CD4-positive, alpha-beta T cell treated with Interleukin-6 at 100 ng/mL for 8 hours (primary cell): ENCODE results near the gene TBC1D5.
"Not testable (repeated sequence)": the region's sequence is repeated elsewhere in the genome, so short reads cannot be mapped to it uniquely, and the experiment has no call there.

Experiments used
- DNase-seq: peaks from one replicate; pipeline ENCODE4 v3.0.0-alpha.2; 2020; ENCODE audit warnings: mixed read lengths, low spot score

Gene TBC1D5

DNA sequence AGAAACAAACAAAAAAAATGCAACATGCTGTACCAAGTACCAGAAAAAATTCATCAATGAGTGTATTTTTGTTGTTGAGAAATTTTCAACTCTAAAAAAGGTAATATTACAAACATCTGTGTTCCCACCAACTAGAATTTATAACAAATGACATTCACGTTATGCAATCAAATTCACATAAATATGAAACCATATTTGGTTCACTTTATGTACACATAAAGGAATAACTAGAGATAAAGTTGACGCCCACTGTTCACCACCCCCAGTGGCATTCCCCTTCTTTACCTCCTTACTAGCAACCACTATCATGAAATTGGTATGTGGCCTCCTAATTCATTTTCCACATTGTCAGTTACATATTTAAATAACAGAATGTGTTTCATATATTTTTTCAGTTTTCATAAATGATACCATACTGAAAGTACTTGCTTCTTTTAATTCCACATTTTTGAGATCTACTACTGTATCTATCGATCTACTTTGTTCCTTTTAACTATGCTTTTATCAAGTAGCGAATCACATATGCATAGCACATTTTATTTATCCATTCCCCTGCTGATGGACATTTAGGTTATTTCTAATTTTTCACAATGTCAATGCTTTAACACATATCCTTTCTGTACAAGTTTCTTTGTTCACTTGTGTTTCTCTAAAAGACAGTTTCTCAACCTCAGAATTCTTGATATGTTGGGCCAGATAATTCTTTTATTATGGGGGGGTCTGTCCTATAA is 34.5 kb downstream of the TBC1D5 start:
- no peak for DNase-seq

DNA sequence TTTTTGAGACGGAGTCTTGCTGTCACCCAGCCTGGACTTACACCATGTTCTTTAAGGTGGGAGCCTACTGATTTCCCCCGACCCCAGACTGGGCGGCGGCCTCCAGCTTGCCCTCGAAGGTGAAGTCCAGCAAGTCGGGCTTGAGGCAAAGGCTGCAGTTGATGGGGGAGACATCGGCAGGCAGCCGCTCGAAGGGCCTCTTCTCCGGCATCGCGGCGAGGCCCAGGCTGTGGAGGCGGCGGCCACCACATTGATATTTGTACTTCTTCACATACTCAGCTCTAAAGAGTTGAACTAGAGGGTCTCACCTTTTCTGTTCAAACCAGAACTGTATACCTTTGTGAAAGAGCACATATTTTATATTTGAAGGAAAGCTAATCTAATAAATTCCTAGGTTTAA is 36.4 kb downstream of the TBC1D5 start:
- not testable (repeated sequence) for DNase-seq

DNA sequence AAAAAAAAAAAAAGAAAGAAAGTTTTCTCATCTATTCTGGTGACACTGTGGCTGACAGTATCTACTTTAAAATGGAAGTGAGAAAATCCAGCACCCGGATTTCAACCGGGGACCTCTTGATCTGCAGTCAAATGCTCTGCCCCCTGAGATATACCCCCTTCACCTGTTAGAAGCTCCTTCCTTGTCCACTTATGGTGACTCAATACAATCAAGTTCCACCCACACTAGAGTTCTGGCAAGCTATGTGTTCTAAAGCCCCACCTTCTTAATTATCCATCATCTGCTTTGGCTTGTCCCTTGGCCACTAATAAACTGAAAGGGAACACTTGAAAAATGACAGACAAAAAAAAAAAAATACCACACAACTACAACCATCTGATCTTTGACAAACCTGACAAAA is 42.6 kb downstream of the TBC1D5 start:
- not testable (repeated sequence) for DNase-seq

DNA sequence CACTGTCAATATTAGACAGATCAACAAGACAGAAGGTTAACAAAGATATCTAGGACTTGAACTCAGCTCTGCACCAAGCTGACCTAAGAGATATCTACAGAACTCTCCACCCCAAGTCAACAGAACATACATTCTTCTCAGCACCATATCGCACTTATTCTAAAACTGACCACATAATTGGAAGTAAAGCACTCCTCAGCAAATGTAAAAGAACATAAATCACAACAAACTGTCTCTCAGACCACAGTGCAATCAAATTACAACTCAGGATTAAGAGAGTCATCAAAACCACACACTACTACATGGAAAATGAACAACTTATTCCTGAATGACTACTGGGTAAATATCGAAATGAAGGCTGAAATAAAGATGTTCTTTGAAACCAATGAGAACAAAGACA is 46.8 kb downstream of the TBC1D5 start:
- DNase-seq = not testable (repeated sequence)

DNA sequence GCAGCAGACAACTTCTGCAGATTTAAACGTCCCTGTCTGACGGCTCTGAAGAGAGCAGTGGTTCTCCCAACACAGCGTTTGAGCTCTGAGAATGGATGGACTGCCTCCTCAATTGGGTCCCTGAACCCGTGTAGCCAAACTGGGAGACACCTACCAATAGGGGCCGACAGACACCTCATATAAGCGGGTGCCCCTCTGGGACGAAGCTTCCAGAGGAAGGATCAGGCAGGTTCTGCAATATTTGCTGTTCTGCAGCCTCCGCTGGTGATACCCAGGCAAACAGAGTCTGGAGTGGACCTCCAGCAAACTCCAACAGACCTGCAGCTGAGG is 48.8 kb downstream of the TBC1D5 start:
- not testable (repeated sequence) for DNase-seq

DNA sequence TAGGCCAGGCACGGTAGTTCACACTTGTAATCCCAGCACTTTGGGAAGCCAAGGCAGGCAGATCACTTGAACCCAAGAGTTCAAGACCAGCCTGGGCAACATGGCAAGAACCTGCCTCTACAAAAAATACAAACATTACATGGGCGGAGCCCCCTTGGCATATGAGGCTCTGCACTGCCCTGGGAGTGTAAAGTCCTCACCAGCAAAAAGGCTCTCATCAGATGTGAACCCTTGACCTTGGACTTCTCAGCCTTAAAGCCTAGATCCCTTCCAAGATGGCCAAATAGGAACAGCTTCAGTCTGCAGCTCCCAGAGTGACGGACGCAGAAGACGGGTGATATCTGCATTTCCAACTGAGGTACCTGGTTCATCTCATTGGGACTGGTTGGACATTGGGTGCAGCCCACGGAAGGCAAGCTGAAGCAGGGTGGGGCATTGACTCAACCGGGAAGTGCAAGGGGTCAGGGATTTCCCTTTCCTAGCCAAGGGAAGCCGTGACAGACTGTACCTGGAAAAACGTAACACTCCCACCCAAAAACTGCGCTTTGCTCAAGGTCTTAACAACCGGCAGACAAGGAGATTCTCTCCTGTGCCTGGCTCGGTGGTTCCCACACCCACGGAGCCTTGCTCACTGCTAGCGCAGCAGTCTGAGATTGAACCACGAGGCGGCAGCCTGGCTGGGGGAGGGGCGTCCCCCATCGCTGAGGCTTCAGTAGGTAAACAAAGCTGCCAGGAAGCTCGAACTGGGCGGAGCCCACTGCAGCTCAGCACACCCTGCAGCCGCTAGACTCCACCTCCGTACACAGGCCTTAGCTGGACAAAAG is 49.4 kb downstream of the TBC1D5 start:
- DNase-seq = peak; percentile 37

DNA sequence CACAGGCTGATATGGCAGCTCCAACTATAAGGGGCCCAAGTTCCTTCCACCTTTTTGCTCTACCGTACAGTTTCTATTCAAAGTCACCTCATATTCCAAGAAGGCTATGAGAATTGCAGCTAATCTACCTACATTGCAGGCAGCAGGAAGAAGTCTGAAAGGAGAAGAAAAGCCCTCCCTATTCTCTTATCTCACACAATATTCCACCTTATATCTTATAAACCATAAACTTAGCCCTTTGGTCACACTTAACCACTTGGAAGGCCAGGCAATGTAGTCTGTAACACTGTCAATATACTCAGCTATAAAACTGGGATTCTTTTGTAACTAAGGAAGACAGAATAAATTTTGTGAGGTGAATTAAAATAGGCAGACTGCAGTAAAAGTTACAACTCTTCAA is 54.9 kb downstream of the TBC1D5 start:
- no peak for DNase-seq

DNA sequence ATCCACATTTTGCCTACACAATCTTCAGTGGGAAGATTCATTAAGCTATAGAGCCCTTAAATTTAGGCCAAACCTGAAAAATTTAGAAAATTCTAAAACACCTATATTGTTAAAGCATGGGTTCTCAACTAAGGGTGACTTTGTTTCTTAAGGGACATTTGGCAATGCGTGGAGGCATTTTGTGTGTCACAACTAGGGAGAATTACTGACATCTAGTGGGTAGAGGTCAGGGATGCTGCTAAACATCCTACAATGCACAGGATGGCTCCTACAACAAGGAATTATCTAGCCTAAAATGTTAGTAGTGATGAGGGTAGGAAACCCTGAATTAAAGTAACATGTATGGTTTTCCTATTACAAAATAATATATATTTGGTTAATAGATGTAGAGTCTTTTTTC is 55.8 kb downstream of the TBC1D5 start:
- DNase-seq = no peak

DNA sequence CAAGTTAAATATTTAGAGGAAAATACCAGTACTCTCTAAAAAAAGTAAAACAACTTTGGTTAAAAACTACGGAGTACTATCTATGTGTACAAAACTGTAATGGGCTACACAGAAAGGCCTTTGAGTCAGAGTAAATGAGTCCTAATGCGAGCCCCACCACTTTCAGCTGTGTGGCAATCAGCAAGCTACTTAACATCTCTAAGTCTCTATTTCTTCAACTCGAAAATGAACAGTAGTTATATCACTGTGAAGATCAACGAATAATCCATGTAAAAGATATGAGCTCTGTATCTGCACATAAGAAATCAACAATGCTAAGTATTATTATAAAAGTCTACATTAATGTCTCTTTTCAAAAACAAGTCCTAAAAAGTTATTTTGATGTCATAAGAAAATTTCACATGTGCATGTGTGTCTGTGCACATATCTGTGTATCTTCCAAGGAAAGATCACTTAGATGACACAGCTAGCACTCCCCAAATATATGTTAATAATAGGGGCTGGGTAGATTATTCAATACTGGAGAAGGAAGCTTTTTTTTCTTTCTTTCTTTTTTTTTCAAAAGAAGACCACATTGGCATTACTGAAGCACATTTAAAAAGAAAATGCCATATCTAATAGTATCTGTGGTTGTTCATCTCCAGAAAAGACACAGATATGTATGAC is 58.8 kb downstream of the TBC1D5 start:
- no peak for DNase-seq

DNA sequence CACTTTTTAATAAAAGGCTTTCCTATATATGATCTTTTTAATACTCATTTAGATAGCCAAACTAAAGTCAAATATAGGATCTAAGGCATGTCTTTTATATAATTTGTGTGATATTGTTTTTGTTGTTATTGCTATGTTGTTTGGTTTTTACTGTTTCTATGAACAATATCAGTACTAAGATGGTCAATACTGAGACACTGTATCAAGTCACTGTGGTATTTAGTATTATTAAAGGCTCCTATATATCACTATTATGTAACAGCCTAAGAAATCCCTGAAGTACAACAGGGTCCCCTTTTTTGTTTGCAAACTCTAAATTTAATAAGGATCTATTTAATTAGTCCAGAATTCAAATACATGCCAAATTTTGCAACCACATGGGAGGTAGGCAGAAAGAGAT is 61.9 kb downstream of the TBC1D5 start:
- DNase-seq = no peak

DNA sequence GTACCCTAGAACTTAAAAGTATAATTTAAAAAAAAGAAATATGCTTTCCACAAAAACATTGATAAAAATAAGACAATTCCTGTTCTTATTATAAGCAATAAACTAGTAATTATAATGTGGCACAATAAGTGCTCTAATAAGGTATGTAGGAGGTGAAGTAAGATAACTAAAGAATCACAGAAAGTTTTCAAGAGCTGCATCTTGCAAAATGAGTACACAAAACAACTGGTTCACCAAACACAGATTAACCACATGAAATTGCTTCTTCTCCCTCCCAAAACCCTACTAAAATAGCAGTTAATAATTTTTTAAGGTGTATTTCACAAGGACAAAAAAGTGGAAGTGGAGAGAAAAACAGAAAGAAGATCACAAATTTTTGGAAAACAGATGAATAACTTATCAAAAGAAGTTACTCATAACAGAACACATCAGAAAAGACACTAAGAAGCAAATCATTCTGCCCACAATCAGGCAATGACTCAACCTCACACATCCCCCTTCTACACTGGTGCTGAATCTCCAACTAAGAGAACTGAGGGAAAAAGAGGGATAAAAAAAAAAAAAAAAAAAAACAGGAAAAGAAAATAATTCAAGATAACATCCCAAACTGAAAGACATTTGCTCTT is 64.2 kb downstream of the TBC1D5 start:
- no peak for DNase-seq

DNA sequence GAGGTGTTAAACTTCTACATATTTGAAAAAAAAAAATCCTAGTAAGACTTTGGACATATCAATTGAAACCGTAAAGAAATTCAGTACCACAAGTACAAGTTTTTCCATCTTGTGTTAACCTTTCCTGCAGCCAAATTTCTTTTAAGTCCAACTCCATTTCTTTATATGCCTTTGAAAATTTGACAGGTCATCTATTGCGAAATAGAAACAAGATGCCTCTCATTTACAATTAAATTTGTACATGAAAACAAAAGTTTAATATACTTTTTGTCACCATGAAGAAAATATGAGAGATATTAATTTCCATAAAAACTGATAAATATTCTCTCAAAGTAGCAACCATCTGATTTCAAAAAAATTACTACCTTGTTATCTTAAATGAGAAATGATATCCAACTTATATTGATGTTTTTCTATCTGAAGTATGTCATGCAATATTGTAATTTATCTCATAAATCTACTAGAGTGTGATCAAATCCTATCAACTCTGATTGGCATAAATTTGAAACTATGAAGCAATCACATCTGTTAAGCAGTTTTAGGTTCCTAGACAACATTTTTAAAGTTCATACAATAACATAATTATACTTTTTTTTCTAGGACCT is 68.2 kb downstream of the TBC1D5 start:
- DNase-seq = no peak

DNA sequence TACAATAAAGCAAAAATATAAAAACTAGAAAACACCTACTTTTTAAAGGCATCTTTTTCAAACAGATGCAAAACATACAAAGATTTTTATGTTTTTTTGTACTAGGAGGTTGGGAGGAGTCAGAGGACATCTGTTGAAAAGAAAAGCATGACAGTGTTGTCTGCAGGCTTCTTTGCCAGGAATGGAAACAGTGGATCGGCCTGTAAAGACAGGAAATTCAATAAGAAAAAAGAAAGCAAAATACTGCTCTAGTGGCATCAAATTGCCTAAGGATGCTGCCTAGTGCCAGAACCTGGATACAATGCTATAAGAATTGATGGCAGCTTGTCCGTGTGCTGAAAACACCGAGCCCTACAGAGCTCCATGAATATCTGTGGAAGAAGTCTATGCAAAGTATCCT is 69.9 kb downstream of the TBC1D5 start:
- no peak for DNase-seq

DNA sequence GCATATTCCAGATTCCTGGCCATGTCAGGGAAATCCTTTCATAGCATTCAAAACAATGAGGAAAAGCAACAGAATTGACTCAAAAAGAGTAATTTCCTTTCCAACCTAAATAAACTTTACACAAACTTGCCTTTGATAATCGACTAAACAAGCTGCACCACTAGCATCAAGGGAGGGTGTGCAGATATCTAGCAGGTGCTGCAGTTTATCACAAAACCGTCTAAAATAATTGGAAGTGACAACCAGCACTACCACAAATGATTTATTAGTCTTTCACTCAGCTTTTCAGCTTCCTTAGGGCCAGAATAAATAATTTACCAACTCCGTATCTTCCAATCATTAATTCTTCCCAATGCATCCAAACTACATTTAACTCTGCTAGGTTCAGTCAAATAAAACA is 71.7 kb downstream of the TBC1D5 start:
- no peak for DNase-seq

DNA sequence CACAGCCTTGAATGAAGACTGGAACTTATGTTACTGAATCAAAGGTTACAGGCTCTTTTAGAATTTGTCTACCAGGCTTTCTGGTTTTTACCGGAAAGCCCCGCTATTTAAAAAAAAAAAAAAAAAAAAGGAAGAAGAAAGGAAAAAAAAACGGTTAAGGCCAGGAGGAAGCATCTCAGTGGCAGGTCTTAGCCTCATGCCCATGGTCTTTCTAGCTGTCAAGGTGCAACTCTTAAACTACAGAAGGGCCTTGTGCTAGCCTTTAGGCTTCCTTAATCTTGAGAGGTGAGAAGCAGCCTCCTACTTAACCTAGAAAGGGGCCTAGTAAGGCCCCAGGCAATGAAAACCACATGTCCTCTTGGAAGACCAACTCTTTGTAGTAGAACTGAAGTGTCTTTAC is 77.5 kb downstream of the TBC1D5 start:
- DNase-seq = no peak

DNA sequence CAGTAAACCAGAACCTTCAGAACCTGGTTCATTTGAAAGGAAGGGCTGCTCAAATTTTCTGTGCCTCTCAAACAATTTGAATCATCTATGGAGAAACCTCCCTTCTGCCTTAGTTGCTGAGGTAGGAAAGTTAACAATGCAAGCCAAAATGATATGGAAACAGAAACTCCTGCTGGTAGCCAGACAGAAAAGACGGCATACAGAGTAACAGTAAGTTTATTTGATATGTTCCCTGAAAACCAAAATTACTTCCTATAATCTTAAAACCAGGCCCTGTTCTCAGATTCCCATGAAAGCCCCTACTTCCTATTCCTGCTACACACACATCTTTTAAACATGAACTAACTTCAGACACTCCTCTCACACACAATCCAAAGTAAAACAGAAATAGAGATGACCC is 86.2 kb downstream of the TBC1D5 start:
- no peak for DNase-seq

DNA sequence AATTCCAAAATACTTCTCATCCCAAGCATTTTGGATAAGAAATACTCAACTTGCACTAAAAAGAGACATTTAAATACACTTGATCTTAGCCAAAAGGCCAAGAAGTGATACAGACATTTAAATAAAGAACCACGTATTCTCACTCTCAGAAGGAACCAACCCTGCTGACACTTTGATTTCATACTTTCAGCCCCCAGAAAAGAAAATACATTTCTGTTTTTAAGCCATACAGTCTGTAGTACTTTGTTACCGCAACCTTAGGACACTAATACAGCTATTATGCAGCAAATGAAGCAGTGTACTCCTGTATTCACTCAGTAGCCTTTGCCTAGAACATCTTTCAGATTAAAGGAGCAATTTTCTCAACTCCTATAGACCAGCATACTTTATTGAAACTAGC is 86.7 kb downstream of the TBC1D5 start:
- no peak for DNase-seq

DNA sequence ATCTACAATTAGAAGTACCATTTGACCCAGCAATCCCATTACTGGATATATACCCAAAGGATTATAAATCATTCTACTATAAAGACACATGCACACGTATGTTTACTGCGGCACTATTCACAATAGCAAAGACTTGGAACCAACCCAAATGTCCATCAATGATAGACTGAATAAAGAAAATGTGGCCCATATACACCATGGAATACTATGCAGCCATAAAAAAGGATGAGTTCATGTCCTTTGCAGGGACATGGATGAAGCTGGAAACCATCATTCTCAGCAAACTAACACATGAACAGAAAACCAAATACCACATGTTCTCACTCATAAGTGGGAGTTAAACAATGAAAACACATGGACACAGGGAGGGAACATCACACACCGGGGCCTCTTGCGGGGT is 92.7 kb downstream of the TBC1D5 start:
- not testable (repeated sequence) for DNase-seq

DNA sequence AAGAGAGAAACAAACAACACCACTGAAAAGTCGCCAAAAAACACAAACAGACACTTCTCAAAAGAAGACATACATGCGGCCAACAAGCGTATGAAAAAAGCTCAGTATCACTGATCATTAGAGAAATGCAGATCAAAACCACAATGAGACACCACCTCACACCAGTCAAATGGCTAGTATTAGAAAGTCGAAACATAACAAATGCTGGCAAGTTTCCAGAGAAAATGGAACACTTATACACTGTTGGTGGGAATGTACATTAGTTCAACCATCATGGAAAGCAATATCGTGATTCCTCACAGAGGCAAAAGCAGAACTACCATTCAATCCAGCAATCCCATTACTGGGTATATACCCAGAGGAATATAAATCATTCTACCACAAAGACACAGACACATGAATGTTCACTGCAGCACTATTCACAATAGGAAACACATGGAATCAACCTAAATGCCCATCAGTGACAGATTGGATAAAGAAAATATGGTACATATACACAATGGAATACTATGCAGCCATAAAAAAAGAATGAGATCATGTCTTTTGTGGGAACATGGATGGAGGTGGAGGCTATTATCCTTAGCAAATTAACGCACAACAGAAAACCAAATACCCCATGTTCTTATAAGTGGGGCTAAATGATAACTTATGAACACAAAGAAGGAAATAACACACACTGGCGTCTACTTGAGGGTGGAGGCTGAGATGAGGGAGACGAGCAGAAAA is 93.6 kb downstream of the TBC1D5 start:
- not testable (repeated sequence) for DNase-seq

DNA sequence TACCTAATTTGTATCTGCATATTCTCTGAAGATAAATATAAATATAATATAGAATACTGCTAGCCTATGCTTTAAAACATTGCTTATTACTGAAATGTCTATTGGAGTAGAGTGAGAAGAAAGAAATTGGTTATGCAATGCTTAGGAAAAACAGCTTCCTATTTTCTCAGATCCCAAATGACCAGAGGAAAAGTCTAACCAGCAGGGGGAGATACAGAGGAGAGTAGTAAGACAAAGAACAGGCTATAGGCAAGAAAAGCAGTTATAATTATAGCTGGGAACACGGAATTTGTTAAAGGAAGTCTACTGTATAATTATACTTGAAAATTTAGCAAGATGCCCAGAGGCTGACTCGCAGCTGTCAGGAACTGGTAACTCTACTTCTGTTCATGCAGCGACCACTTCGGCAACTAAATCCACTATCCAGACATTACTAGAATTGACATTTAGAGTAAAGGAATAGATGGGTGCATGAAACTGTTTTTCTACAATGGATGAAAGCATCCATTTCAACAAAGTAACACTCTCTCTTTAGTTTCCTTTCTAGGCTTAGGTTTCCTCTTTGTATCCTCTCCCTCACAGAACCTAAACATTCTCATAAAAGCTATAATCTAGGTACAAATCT is 97.2 kb downstream of the TBC1D5 start:
- DNase-seq = peak; percentile 3

DNA sequence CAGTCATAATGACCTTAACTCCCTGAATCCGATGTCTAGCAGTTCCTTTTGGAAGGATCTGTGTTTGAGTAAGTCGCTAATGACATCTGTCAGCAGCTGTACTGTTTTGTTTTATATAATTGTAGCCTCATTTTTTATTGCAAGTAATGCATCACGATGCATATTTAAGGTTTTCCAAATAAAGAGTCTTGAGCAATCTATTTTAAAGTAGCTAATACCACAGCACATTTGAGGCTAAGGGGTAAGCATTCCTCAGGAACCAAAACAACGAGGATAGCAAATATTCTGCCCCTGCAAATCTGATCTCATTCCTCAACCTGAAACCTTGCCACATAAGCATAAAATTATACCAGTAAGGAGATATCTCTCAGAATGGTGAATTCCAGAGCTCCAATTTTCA is 98.7 kb downstream of the TBC1D5 start:
- no peak for DNase-seq
